Osteocyte (in vitro differentiated cells): ENCODE measurements around the gene PRKCSH. TPM values are rescaled to one million over a fixed set of nuclear protein-coding genes. Genes with fewer than 3 reads are reported as not detected.

Experiments used
- DNase-seq: peaks from one replicate; pipeline ENCODE4 v3.0.0; 2021; ENCODE audit warnings: mixed read lengths; ENCODE audit not compliant: unreplicated experiment; ENCODE audit errors: extremely low spot score
- H3K27ac Mint-ChIP-seq: one replicate; pipeline ENCODE4 v1.8.0; 2021; ENCODE audit warnings: mild to moderate bottlenecking, mixed read lengths; ENCODE audit not compliant: unreplicated experiment
- H3K27me3 Mint-ChIP-seq: one replicate; pipeline ENCODE4 v1.8.0; 2021; ENCODE audit warnings: mixed read lengths; ENCODE audit not compliant: unreplicated experiment
- H3K36me3 Mint-ChIP-seq: one replicate; pipeline ENCODE4 v1.8.0; 2021; ENCODE audit warnings: mixed read lengths; ENCODE audit not compliant: unreplicated experiment
- H3K4me1 Mint-ChIP-seq: one replicate; pipeline ENCODE4 v1.8.0; 2021; ENCODE audit warnings: mixed read lengths; ENCODE audit not compliant: unreplicated experiment
- H3K4me3 Mint-ChIP-seq: one replicate; pipeline ENCODE4 v1.8.0; 2021; ENCODE audit warnings: mild to moderate bottlenecking, moderate library complexity, mixed read lengths; ENCODE audit not compliant: unreplicated experiment
- H3K9me3 Mint-ChIP-seq: one replicate; pipeline ENCODE4 v1.8.0; 2021; ENCODE audit warnings: mixed read lengths; ENCODE audit not compliant: unreplicated experiment
- total RNA-seq: library from RNA; stranded (reverse); gene quantifications from 2 replicates; pipeline ENCODE4 v1.2.1, GENCODE V29; 2021
- TF ChIP-seq, protein P1 (sequence below): fragments of 200-600 bp; sonication (generic); IDR thresholded peaks from 2 replicates; pipeline ENCODE4 v1.5.0; 2021; ENCODE audit warnings: antibody characterized with exemption, mild to moderate bottlenecking, moderate library complexity

PRKCSH gene
- total RNA-seq, 1 donor from 2014 or later: 415 TPM

DNA sequence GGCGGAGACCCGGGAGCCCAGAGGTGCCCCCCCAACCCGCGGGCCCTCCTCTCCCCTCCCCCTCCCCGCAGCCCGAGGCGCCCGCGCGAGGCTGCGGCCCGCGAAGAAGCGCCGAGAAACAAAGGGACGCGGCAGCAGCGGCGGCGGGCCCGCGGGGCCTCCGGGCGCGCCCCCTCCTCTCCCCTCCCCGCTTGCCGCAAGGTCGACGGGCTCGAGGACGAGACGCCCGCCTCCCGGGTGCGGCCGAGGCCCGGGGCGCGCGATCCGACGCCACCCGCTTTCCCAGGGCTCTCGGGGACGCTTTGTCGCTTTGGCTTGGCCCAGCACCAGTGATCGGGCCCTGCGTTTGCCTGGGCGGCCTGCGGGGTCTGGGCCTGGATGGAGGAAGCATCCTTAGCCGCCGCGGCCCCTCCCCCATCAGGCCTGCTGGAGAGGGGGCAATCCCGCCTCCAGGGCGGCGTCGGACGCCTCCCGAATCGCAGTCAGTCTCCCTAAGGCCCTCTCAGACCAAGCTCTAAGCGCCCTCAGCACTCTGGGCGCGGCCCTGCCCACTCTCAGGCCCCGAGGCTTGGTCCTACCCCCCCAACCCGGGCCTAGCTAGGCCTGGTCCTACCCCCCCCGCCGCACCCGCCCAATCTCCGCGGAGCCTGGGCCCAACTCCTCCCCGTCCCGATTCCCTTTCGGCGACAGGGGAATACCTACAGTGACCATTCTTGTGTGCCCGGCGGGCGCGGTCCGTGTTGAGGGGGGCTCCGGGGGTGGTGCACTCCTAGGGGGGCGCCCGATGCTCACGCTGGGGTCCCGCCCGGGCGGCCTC, 44.7 kb downstream of the PRKCSH start:
- Mint-ChIP-seq H3K4me1 (peaks cover 16% of the 10 kb centered on the region), H3K27ac (no peak overlapping the region), H3K4me3 (no peak overlapping the region), H3K36me3 (no peaks in the 10 kb centered on the region), H3K9me3 (no peaks in the 10 kb centered on the region), H3K27me3 (peaks cover 30% of the 10 kb centered on the region)
- TF ChIP-seq, protein P1, sequence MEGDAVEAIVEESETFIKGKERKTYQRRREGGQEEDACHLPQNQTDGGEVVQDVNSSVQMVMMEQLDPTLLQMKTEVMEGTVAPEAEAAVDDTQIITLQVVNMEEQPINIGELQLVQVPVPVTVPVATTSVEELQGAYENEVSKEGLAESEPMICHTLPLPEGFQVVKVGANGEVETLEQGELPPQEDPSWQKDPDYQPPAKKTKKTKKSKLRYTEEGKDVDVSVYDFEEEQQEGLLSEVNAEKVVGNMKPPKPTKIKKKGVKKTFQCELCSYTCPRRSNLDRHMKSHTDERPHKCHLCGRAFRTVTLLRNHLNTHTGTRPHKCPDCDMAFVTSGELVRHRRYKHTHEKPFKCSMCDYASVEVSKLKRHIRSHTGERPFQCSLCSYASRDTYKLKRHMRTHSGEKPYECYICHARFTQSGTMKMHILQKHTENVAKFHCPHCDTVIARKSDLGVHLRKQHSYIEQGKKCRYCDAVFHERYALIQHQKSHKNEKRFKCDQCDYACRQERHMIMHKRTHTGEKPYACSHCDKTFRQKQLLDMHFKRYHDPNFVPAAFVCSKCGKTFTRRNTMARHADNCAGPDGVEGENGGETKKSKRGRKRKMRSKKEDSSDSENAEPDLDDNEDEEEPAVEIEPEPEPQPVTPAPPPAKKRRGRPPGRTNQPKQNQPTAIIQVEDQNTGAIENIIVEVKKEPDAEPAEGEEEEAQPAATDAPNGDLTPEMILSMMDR: no peak
- DNase-seq: no peak

DNA sequence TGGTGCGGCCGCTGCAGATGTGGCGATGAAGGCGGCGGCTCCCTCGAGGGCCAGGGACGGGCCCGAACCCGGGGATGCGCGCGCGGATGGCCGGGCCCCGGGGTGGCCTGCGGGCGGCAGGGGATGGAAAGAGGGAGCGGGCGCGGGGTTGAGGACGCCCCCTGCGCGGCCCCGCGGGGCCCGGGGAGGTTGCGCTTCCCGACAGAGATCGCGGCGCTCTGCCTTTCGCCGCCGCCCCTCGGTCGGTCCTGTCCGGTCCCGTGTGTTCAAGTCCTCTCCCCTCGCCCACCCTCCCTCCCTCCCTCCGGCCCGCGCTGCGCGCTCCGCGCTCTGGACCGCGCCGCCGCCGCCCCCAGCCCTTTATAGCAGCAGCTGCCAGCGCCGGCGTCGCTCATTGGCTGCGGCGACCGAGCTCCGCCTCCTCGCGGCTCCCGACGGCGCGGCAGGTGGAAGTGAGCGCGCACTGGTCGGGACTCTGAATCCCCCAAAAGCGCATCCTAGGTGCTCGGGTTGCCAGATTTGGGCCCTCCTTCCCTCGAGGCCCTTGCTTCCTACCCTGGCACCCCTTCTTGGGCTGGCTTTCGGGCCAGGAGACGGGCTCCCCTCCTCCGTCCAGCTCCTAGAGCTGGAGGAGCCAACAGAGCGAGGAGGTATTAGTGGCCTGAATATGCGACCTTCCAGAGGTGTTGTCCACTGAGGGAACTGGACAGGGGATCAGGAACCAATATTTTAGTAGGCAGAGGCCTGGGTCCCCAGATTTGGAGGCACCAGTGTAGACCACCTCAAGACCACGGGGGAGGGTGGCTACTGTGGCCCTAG, 45.5 kb downstream of the PRKCSH start, which contains the start of gene ELAVL3:
ELAVL3 (minus strand) TSS at position 332 of the 819 bp plus-strand sequence. CDS start 438 bp downstream, outside the sequence.
- DNase-seq: no peak
- peak within 1 kb of the TSS; percentile 65 for H3K4me3 Mint-ChIP-seq
- H3K4me1 Mint-ChIP-seq: peaks cover 16% of the 10 kb centered on the region
- peaks cover 30% of the 10 kb centered on the region for H3K27me3 Mint-ChIP-seq
- TF ChIP-seq, protein P1: no peak
- H3K27ac Mint-ChIP-seq: no peak within 1 kb of the TSS
- H3K36me3 Mint-ChIP-seq: no peaks in the 10 kb centered on the region
- no peaks in the 10 kb centered on the region for H3K9me3 Mint-ChIP-seq

DNA sequence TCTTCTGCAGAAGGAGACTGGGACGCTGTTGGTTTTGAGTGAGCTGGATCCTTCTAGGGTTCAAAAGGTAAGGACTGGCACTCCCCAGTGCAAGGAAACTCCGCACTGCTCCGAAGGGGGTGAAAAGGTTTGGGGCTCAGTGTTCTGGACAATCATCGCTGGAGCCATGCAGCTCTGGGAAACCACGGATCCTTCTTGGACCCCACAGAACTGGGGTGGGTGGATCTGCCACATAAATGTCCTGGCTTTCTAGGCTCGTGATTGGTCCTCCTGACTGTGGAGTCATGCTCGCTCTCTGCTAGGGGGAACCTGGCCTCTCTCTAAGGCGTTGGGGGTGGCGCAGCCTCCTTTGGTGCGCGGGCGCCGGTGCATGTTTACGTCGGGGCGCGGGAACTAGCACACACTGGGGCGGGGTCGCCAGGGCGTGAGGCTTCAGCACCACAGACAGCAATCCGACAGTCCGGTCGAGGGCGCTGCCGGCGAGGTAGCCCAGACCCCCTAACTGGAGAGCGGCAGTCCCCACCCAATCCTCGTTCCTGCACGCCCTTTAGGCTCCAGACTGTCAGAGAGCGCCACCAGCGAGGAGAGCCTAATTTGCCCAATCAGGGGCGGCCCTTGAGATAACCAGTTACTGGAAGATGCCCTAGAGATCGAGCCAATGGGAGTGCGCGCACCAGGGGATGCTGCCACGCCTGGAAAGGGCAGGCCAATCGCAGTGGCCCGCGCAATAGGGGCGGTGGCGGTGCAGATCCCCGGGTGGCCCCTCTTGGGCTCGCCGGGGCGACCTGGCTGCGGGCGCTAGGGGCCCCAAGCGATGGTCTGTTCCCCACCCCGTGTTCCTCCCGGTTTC, 46.3 kb downstream of the PRKCSH start:
- H3K9me3 Mint-ChIP-seq: no peaks in the 10 kb centered on the region
- H3K27ac Mint-ChIP-seq: no peak overlapping the region
- H3K4me3 Mint-ChIP-seq: peak overlapping the region; percentile 65
- no peak for DNase-seq
- TF ChIP-seq, protein P1: no peak
- H3K27me3 Mint-ChIP-seq: peaks cover 30% of the 10 kb centered on the region
- peaks cover 16% of the 10 kb centered on the region for H3K4me1 Mint-ChIP-seq
- H3K36me3 Mint-ChIP-seq: no peaks in the 10 kb centered on the region

DNA sequence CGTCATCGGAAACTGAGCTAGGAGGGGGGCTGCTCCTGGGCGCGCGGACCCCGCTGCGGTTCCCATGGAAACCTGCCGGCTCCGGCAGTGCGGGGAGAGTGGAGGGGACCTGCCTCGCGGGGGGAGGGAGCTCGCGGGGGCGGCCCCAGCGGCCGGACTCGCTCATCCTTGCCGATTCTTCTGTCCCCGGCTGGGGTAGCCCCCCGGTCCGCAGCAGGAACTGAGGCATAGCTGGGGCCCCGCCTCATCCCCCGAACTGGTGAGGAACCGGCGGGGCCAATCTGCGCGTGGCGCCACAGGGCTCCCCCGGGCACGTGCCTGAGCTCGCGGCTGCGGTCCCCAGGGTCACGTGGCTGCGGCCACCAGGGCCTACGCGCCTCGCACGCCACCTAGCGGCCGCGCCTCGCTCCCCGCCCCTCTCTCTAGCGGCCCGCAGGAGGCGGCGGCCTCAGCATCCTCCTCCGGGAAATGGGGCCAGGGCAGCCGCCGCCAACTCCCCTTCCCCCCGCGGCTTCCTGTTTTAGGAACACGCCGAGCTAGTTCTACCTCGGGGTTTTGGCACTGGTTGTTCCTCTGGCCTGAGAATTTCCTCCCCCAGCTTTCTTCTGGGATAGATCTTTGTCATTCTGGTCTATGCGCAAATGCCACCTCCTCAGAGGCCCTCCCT, 47.1 kb downstream of the PRKCSH start:
- no peaks in the 10 kb centered on the region for H3K9me3 Mint-ChIP-seq
- DNase-seq: peak; percentile 93
- TF ChIP-seq, protein P1: peak; percentile 94
- H3K36me3 Mint-ChIP-seq: no peaks in the 10 kb centered on the region
- H3K27me3 Mint-ChIP-seq: peaks cover 27% of the 10 kb centered on the region
- no peak overlapping the region for H3K27ac Mint-ChIP-seq
- peaks cover 16% of the 10 kb centered on the region for H3K4me1 Mint-ChIP-seq
- H3K4me3 Mint-ChIP-seq: peak overlapping the region; percentile 65
